ENCODE measurements around the gene FOXP4. TPM values are rescaled to one million over a fixed set of nuclear protein-coding genes. Genes with fewer than 3 reads are reported as not detected.

FOXP4 gene
- total RNA-seq, 1 donor: 3.3 TPM

DNA sequence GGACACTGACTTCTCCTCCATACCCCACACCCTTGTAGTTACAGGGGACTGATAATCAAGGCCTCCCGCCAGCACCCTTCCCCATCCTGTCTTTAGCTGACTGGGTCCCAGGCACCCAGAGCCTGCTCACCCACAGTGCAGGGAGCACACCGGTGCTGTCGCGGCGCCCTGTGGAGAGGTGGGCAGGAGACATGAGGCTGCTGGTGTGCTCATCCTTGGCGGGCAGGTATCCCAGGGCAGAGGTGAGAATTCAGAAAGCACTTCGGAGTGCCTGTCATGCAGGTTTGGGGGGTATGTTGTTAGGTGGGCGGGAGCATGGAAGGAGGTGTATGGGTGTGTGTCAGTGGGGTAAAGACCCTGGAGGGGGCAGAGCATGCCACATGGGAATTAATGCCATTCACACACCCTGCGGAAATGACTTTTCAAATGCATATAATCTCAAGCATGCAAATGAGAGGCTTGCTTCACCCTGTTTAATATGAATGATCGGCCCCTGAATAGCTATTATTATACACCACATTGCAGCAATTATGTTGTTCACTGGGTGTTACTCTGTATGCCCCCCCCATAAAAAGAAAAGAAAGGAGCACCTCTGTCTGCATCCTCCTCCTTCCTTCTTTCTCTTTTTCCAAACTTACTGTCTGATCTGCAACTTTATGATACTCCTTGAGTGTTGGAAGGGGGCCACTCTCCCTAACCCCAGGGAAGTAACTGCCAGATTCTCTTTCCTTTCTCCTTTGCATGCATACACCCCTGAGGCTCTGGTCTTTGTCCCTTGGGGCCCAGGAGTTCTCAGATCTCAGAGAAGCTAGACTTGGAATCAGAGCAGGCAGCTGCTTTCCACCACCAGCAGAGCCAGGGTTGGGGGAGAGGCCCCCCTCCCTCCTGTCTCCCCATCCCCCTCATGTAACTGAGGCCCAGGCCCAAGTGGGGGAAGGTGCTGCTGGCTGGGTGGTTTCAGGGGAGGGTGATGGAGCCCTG, 16.0 kb downstream of the FOXP4 start:
- H3K27ac ChIP-seq (ENCODE audit: low read depth, low read length): no peak overlapping the region
- no peak for DNase-seq (ENCODE audit: insufficient read length, low spot score, missing footprints)
- no peak overlapping the region for H3K4me2 ChIP-seq (ENCODE audit: insufficient read depth, low read length)

GRCh38 chr6:41563060-41563776, 17.0 kb downstream of the FOXP4 start:
- no peaks in the 10 kb centered on the region for H3K27me3 ChIP-seq (ENCODE audit: insufficient read depth, low read length)
- H3K4me3 ChIP-seq (ENCODE audit: insufficient read depth, low read length): no peak overlapping the region
- H3K36me3 ChIP-seq (ENCODE audit: insufficient read depth, low read length): peaks cover 11% of the 10 kb centered on the region
- H3K79me2 ChIP-seq (ENCODE audit: insufficient read depth, low read length): peaks cover 3% of the 10 kb centered on the region
- TF ChIP-seq, protein P1, sequence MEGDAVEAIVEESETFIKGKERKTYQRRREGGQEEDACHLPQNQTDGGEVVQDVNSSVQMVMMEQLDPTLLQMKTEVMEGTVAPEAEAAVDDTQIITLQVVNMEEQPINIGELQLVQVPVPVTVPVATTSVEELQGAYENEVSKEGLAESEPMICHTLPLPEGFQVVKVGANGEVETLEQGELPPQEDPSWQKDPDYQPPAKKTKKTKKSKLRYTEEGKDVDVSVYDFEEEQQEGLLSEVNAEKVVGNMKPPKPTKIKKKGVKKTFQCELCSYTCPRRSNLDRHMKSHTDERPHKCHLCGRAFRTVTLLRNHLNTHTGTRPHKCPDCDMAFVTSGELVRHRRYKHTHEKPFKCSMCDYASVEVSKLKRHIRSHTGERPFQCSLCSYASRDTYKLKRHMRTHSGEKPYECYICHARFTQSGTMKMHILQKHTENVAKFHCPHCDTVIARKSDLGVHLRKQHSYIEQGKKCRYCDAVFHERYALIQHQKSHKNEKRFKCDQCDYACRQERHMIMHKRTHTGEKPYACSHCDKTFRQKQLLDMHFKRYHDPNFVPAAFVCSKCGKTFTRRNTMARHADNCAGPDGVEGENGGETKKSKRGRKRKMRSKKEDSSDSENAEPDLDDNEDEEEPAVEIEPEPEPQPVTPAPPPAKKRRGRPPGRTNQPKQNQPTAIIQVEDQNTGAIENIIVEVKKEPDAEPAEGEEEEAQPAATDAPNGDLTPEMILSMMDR (IDR thresholded peaks at IDR 0.05; ENCODE audit: extremely low read depth, low read depth, low read length): no peak
- H3K9me3 ChIP-seq (ENCODE audit: low read depth, low read length): no peaks in the 10 kb centered on the region
- peaks cover 13% of the 10 kb centered on the region for H4K20me1 ChIP-seq (ENCODE audit: insufficient read depth, low read length)
- no peak for DNase-seq (ENCODE audit: insufficient read length, low spot score, missing footprints)
- no peaks in the 10 kb centered on the region for H3K4me1 ChIP-seq (ENCODE audit: insufficient read depth, low read length)
- no peak overlapping the region for H3K27ac ChIP-seq (ENCODE audit: low read depth, low read length)
- H2AFZ ChIP-seq (ENCODE audit: low read length): no peak overlapping the region
- no peak overlapping the region for H3K4me2 ChIP-seq (ENCODE audit: insufficient read depth, low read length)

More for the DNA sequence above, 16.0 kb downstream of the FOXP4 start:
- Histone ChIP-seq H3K27me3 (ENCODE audit: insufficient read depth, low read length) (no peaks in the 10 kb centered on the region), H3K36me3 (ENCODE audit: insufficient read depth, low read length) (peaks cover 11% of the 10 kb centered on the region), H3K4me1 (ENCODE audit: insufficient read depth, low read length) (no peaks in the 10 kb centered on the region), H3K4me3 (ENCODE audit: insufficient read depth, low read length) (no peak overlapping the region), H2AFZ (ENCODE audit: low read length) (no peak overlapping the region), H3K79me2 (ENCODE audit: insufficient read depth, low read length) (peaks cover 3% of the 10 kb centered on the region), H3K9me3 (ENCODE audit: low read depth, low read length) (no peaks in the 10 kb centered on the region), H4K20me1 (ENCODE audit: insufficient read depth, low read length) (peaks cover 17% of the 10 kb centered on the region)
- TF ChIP-seq, protein P1 (IDR thresholded peaks at IDR 0.05; ENCODE audit: extremely low read depth, low read depth, low read length): no peak

GRCh38 chr6:41564448-41565142, 18.4 kb downstream of the FOXP4 start:
- Histone ChIP-seq H3K36me3 (ENCODE audit: insufficient read depth, low read length) (peaks cover 11% of the 10 kb centered on the region), H3K4me3 (ENCODE audit: insufficient read depth, low read length) (no peak overlapping the region), H3K4me2 (ENCODE audit: insufficient read depth, low read length) (no peak overlapping the region), H4K20me1 (ENCODE audit: insufficient read depth, low read length) (peaks cover 7% of the 10 kb centered on the region), H3K79me2 (ENCODE audit: insufficient read depth, low read length) (no peaks in the 10 kb centered on the region), H3K27me3 (ENCODE audit: insufficient read depth, low read length) (no peaks in the 10 kb centered on the region), H3K9me3 (ENCODE audit: low read depth, low read length) (no peaks in the 10 kb centered on the region), H2AFZ (ENCODE audit: low read length) (no peak overlapping the region), H3K27ac (ENCODE audit: low read depth, low read length) (no peak overlapping the region), H3K4me1 (ENCODE audit: insufficient read depth, low read length) (no peaks in the 10 kb centered on the region)
- no peak for DNase-seq (ENCODE audit: insufficient read length, low spot score, missing footprints)
- TF ChIP-seq, protein P1 (IDR thresholded peaks at IDR 0.05; ENCODE audit: extremely low read depth, low read depth, low read length): no peak
